ENCODE results near the gene NBPF3.

The NBPF3 gene

GRCh38 chr1:21503706-21504377, 63.9 kb downstream of the NBPF3 start:
- H3K4me3 ChIP-seq (ENCODE audit: low read depth in 1 of 5, low read length in 5 of 5), result no peak overlapping the region
- H3K27me3 ChIP-seq (ENCODE audit: control insufficient read depth in 5 of 5, insufficient read depth in 4 of 5, low read length in 5 of 5), result peaks cover 3 to 26% (median 16%) of the 10 kb centered on the region in 5 donors
- no peaks in the 10 kb centered on the region for H3K36me3 ChIP-seq (ENCODE audit: control insufficient read depth in 5 of 5, insufficient read depth in 5 of 5, low read length in 5 of 5)
- no peak overlapping the region for H3K27ac ChIP-seq (ENCODE audit: low read depth, low read length)
- H3K9me3 ChIP-seq (ENCODE audit: control insufficient read depth in 5 of 5, low read length in 5 of 5), result peaks cover 0 to 4% (median 0%) of the 10 kb centered on the region in 5 donors
- peaks cover 2 to 7% (median 4%) of the 10 kb centered on the region in 5 donors for H3K4me1 ChIP-seq (ENCODE audit: control insufficient read depth in 5 of 5, insufficient read depth in 5 of 5, low read length in 5 of 5)
- no peak overlapping the region for H3K9ac ChIP-seq (ENCODE audit: low read length in 5 of 5)

- no peak overlapping the region for H3K4me3 ChIP-seq (ENCODE audit: low read depth in 1 of 5, low read length in 5 of 5)
- peaks cover 6 to 35% (median 30%) of the 10 kb centered on the region in 5 donors for H3K4me1 ChIP-seq (ENCODE audit: control insufficient read depth in 5 of 5, insufficient read depth in 5 of 5, low read length in 5 of 5)
- H3K27ac ChIP-seq (ENCODE audit: low read depth, low read length), result no peak overlapping the region
- no peak overlapping the region for H3K9ac ChIP-seq (ENCODE audit: low read length in 5 of 5)
- H3K36me3 ChIP-seq (ENCODE audit: control insufficient read depth in 5 of 5, insufficient read depth in 5 of 5, low read length in 5 of 5), result no peaks in the 10 kb centered on the region
- peaks cover 3 to 37% (median 16%) of the 10 kb centered on the region in 5 donors for H3K27me3 ChIP-seq (ENCODE audit: control insufficient read depth in 5 of 5, insufficient read depth in 4 of 5, low read length in 5 of 5)
- H3K9me3 ChIP-seq (ENCODE audit: control insufficient read depth in 5 of 5, low read length in 5 of 5), result no peaks in the 10 kb centered on the region
Measured at GRCh38 chr1:21506804-21507203, 66.9 kb downstream of the NBPF3 start.

GRCh38 chr1:21507511-21508270, 67.8 kb downstream of the NBPF3 start:
- Histone ChIP-seq H3K9ac (ENCODE audit: low read length in 5 of 5) (no peak overlapping the region), H3K4me3 (ENCODE audit: low read depth in 1 of 5, low read length in 5 of 5) (no peak overlapping the region), H3K4me1 (ENCODE audit: control insufficient read depth in 5 of 5, insufficient read depth in 5 of 5, low read length in 5 of 5) (peaks cover 6 to 40% (median 31%) of the 10 kb centered on the region in 5 donors), H3K9me3 (ENCODE audit: control insufficient read depth in 5 of 5, low read length in 5 of 5) (no peaks in the 10 kb centered on the region), H3K36me3 (ENCODE audit: control insufficient read depth in 5 of 5, insufficient read depth in 5 of 5, low read length in 5 of 5) (no peaks in the 10 kb centered on the region), H3K27me3 (ENCODE audit: control insufficient read depth in 5 of 5, insufficient read depth in 4 of 5, low read length in 5 of 5) (peaks cover 3 to 37% (median 16%) of the 10 kb centered on the region in 5 donors), H3K27ac (ENCODE audit: low read depth, low read length) (no peak overlapping the region)

- Histone ChIP-seq H3K27ac (ENCODE audit: low read depth, low read length) (no peak overlapping the region), H3K9me3 (ENCODE audit: control insufficient read depth in 5 of 5, low read length in 5 of 5) (no peaks in the 10 kb centered on the region)
Measured at GRCh38 chr1:21508580-21509350, 68.8 kb downstream of the NBPF3 start.

GRCh38 chr1:21509351-21510112, 69.6 kb downstream of the NBPF3 start, which contains the start of gene ALPL:
Gene ALPL (plus strand): TSS chr1:21509423. CDS start chr1:21554082, 44,659 bp downstream.
- Histone ChIP-seq H3K36me3 (ENCODE audit: control insufficient read depth in 5 of 5, insufficient read depth in 5 of 5, low read length in 5 of 5) (no peaks in the 10 kb centered on the region), H3K27ac (ENCODE audit: low read depth, low read length) (no peak within 1 kb of the TSS), H3K4me1 (ENCODE audit: control insufficient read depth in 5 of 5, insufficient read depth in 5 of 5, low read length in 5 of 5) (peaks cover 6 to 40% (median 31%) of the 10 kb centered on the region in 5 donors), H3K9ac (ENCODE audit: low read length in 5 of 5) (peak within 1 kb of the TSS in 2 of 5 donors; percentile 14 to 60), H3K9me3 (ENCODE audit: control insufficient read depth in 5 of 5, low read length in 5 of 5) (no peaks in the 10 kb centered on the region), H3K4me3 (ENCODE audit: low read depth in 1 of 5, low read length in 5 of 5) (peak within 1 kb of the TSS; percentile 25 to 58 (median 42)), H3K27me3 (ENCODE audit: control insufficient read depth in 5 of 5, insufficient read depth in 4 of 5, low read length in 5 of 5) (peaks cover 0 to 35% (median 12%) of the 10 kb centered on the region in 5 donors)

More at GRCh38 chr1:21508580-21509350, 68.8 kb downstream of the NBPF3 start:
- Histone ChIP-seq H3K4me1 (ENCODE audit: control insufficient read depth in 5 of 5, insufficient read depth in 5 of 5, low read length in 5 of 5) (peaks cover 6 to 40% (median 31%) of the 10 kb centered on the region in 5 donors), H3K36me3 (ENCODE audit: control insufficient read depth in 5 of 5, insufficient read depth in 5 of 5, low read length in 5 of 5) (no peaks in the 10 kb centered on the region), H3K4me3 (ENCODE audit: low read depth in 1 of 5, low read length in 5 of 5) (peak overlapping the region in 4 of 5 donors; percentile 25 to 45 (median 36)), H3K9ac (ENCODE audit: low read length in 5 of 5) (peak overlapping the region in 2 of 5 donors; percentile 14 to 60), H3K27me3 (ENCODE audit: control insufficient read depth in 5 of 5, insufficient read depth in 4 of 5, low read length in 5 of 5) (peaks cover 3 to 37% (median 16%) of the 10 kb centered on the region in 5 donors)

- Histone ChIP-seq H3K27me3 (ENCODE audit: control insufficient read depth in 5 of 5, insufficient read depth in 4 of 5, low read length in 5 of 5) (peaks cover 0 to 33% (median 12%) of the 10 kb centered on the region in 5 donors), H3K9me3 (ENCODE audit: control insufficient read depth in 5 of 5, low read length in 5 of 5) (no peaks in the 10 kb centered on the region), H3K4me3 (ENCODE audit: low read depth in 1 of 5, low read length in 5 of 5) (peak overlapping the region in 1 of 5 donors; percentile 44), H3K36me3 (ENCODE audit: control insufficient read depth in 5 of 5, insufficient read depth in 5 of 5, low read length in 5 of 5) (no peaks in the 10 kb centered on the region), H3K27ac (ENCODE audit: low read depth, low read length) (no peak overlapping the region), H3K9ac (ENCODE audit: low read length in 5 of 5) (no peak overlapping the region), H3K4me1 (ENCODE audit: control insufficient read depth in 5 of 5, insufficient read depth in 5 of 5, low read length in 5 of 5) (peaks cover 6 to 40% (median 31%) of the 10 kb centered on the region in 5 donors)
Measured at GRCh38 chr1:21510113-21510493, 70.2 kb downstream of the NBPF3 start.

- Histone ChIP-seq H3K4me3 (ENCODE audit: low read depth in 1 of 5, low read length in 5 of 5) (peak overlapping the region in 1 of 5 donors; percentile 17), H3K27me3 (ENCODE audit: control insufficient read depth in 5 of 5, insufficient read depth in 4 of 5, low read length in 5 of 5) (peaks cover 0 to 30% (median 12%) of the 10 kb centered on the region in 5 donors), H3K27ac (ENCODE audit: low read depth, low read length) (peak overlapping the region; percentile 10)
Measured at GRCh38 chr1:21510885-21511578, 71.1 kb downstream of the NBPF3 start.

GRCh38 chr1:21511579-21512522, 71.9 kb downstream of the NBPF3 start:
- H3K4me1 ChIP-seq (ENCODE audit: control insufficient read depth in 5 of 5, insufficient read depth in 5 of 5, low read length in 5 of 5), result peaks cover 6 to 40% (median 31%) of the 10 kb centered on the region in 5 donors
- H3K36me3 ChIP-seq (ENCODE audit: control insufficient read depth in 5 of 5, insufficient read depth in 5 of 5, low read length in 5 of 5), result no peaks in the 10 kb centered on the region
- H3K4me3 ChIP-seq (ENCODE audit: low read depth in 1 of 5, low read length in 5 of 5), result peak overlapping the region in 1 of 5 donors; percentile 17
- peak overlapping the region in 3 of 5 donors; percentile 3 to 10 (median 9) for H3K9ac ChIP-seq (ENCODE audit: low read length in 5 of 5)
- peaks cover 0 to 28% (median 10%) of the 10 kb centered on the region in 5 donors for H3K27me3 ChIP-seq (ENCODE audit: control insufficient read depth in 5 of 5, insufficient read depth in 4 of 5, low read length in 5 of 5)
- no peaks in the 10 kb centered on the region for H3K9me3 ChIP-seq (ENCODE audit: control insufficient read depth in 5 of 5, low read length in 5 of 5)
- H3K27ac ChIP-seq (ENCODE audit: low read depth, low read length), result peak overlapping the region; percentile 10

More at GRCh38 chr1:21510885-21511578, 71.1 kb downstream of the NBPF3 start:
- Histone ChIP-seq H3K9me3 (ENCODE audit: control insufficient read depth in 5 of 5, low read length in 5 of 5) (no peaks in the 10 kb centered on the region), H3K36me3 (ENCODE audit: control insufficient read depth in 5 of 5, insufficient read depth in 5 of 5, low read length in 5 of 5) (no peaks in the 10 kb centered on the region), H3K4me1 (ENCODE audit: control insufficient read depth in 5 of 5, insufficient read depth in 5 of 5, low read length in 5 of 5) (peaks cover 6 to 40% (median 31%) of the 10 kb centered on the region in 5 donors), H3K9ac (ENCODE audit: low read length in 5 of 5) (peak overlapping the region in 2 of 5 donors; percentile 3 to 10)
